Measurements from ENCODE around the gene MRPL49. TPM values are rescaled to one million over a fixed set of nuclear protein-coding genes. Genes with fewer than 3 reads are reported as not detected.

MRPL49 gene
- total RNA-seq, 1 experiment from 2014 or later: 91.0 TPM

- peaks cover 2% of the 10 kb centered on the region for H3K36me3 ChIP-seq (ENCODE audit: insufficient read depth, low read length, poor library complexity, severe bottlenecking)
- intact Hi-C loops (cut with micrococcal nuclease; ENCODE audit: unreplicated experiment): no loop called here
- ChIA-PET POLR2A (ENCODE audit: low non-redundant PET) (interaction anchor here (0.6 kb wide), 1 partner anchor 349 kb away, joined by 3 read pairs; no protein-coding TSS in a partner anchor), CTCF (no interaction called here)
- TF ChIP-seq CTCF (conservative IDR thresholded peaks at IDR 0.05; ENCODE audit: low read depth, low read length): no peak
- TF ChIP-seq EZH2 (IDR thresholded peaks at IDR 0.05; ENCODE audit: borderline replicate concordance, low read depth, low read length, poor library complexity, severe bottlenecking): no peak
- H3K4me1 ChIP-seq (ENCODE audit: insufficient read depth, low read length, poor library complexity, severe bottlenecking): no peaks in the 10 kb centered on the region
- no peak overlapping the region for H3K4me3 ChIP-seq (ENCODE audit: low read depth, low read length, poor library complexity, severe bottlenecking)
- no peak for DNase-seq (ENCODE audit: low spot score)
- BruUV-seq (replicated peaks): no TSS peak
- H3K9me3 ChIP-seq (ENCODE audit: low read depth, low read length, poor library complexity, severe bottlenecking): no peaks in the 10 kb centered on the region
- H3K27ac ChIP-seq (ENCODE audit: low read depth, low read length, poor library complexity, severe bottlenecking): no peak overlapping the region
- no peaks in the 10 kb centered on the region for H3K27me3 ChIP-seq (replicated peaks; ENCODE audit: insufficient read depth, low read depth, low read length, poor library complexity)
Measured at GRCh38 chr11:65102142-65103095, 19.7 kb upstream of the MRPL49 start.

GRCh38 chr11:65103476-65103875 is 18.6 kb upstream of the MRPL49 start:
- no peak for DNase-seq (ENCODE audit: low spot score)
- Histone ChIP-seq H3K27me3 (replicated peaks; ENCODE audit: insufficient read depth, low read depth, low read length, poor library complexity) (no peaks in the 10 kb centered on the region), H3K36me3 (ENCODE audit: insufficient read depth, low read length, poor library complexity, severe bottlenecking) (no peaks in the 10 kb centered on the region), H3K4me3 (ENCODE audit: low read depth, low read length, poor library complexity, severe bottlenecking) (no peak overlapping the region), H3K4me1 (ENCODE audit: insufficient read depth, low read length, poor library complexity, severe bottlenecking) (no peaks in the 10 kb centered on the region), H3K27ac (ENCODE audit: low read depth, low read length, poor library complexity, severe bottlenecking) (no peak overlapping the region), H3K9me3 (ENCODE audit: low read depth, low read length, poor library complexity, severe bottlenecking) (no peaks in the 10 kb centered on the region)
- ChIA-PET POLR2A (ENCODE audit: low non-redundant PET) (interaction anchor here (0.6 kb wide), 1 partner anchor 300 kb away, joined by 3 read pairs; no protein-coding TSS in a partner anchor), CTCF (no interaction called here)
- no peak for TF ChIP-seq EZH2 (IDR thresholded peaks at IDR 0.05; ENCODE audit: borderline replicate concordance, low read depth, low read length, poor library complexity, severe bottlenecking)
- TF ChIP-seq CTCF (conservative IDR thresholded peaks at IDR 0.05; ENCODE audit: low read depth, low read length): no peak
- BruUV-seq (replicated peaks): no TSS peak
- intact Hi-C loops (cut with micrococcal nuclease; ENCODE audit: unreplicated experiment): no loop called here

- ChIA-PET POLR2A (ENCODE audit: low non-redundant PET) (no interaction called here), CTCF (interaction anchor here (0.9 kb wide), 1 partner anchor 8 kb away, joined by 3 read pairs; no protein-coding TSS in a partner anchor)
- Histone ChIP-seq H3K4me1 (ENCODE audit: insufficient read depth, low read length, poor library complexity, severe bottlenecking) (no peaks in the 10 kb centered on the region), H3K36me3 (ENCODE audit: insufficient read depth, low read length, poor library complexity, severe bottlenecking) (no peaks in the 10 kb centered on the region), H3K4me3 (ENCODE audit: low read depth, low read length, poor library complexity, severe bottlenecking) (no peak overlapping the region), H3K27ac (ENCODE audit: low read depth, low read length, poor library complexity, severe bottlenecking) (no peak overlapping the region), H3K9me3 (ENCODE audit: low read depth, low read length, poor library complexity, severe bottlenecking) (no peaks in the 10 kb centered on the region), H3K27me3 (replicated peaks; ENCODE audit: insufficient read depth, low read depth, low read length, poor library complexity) (no peaks in the 10 kb centered on the region)
- TF ChIP-seq EZH2 (IDR thresholded peaks at IDR 0.05; ENCODE audit: borderline replicate concordance, low read depth, low read length, poor library complexity, severe bottlenecking) (no peak), CTCF (conservative IDR thresholded peaks at IDR 0.05; ENCODE audit: low read depth, low read length) (no peak)
- DNase-seq (ENCODE audit: low spot score): no peak
- BruUV-seq (replicated peaks): no TSS peak
- intact Hi-C loops (cut with micrococcal nuclease; ENCODE audit: unreplicated experiment): no loop called here
Measured at GRCh38 chr11:65104628-65105027, 17.5 kb upstream of the MRPL49 start.

Data from A673 (cell line).